ENCODE measurements around the gene TNK1.

DNA sequence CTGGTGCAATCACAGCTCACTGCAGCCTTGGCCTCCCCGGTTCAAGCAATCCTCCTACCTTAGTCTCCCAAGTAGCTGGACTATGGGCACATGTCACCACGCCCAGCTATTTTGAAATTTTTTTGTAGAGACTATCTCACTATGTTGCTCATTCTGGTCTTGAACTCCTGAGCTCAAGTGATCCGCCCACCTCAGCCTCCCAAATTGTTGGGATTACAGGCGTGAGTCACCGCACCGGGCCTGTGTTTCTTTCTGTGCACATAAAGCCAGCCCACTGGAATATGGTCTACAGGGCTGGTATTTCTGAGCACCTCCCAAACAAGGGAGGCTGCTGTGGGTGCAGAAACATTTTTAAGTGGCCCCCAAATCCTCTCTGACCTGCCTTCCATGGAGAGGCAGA, 17.6 kb upstream of the TNK1 start:
- TF ChIP-seq POLR2A (IDR thresholded peaks at IDR 0.05) (no peak), CTCF (IDR thresholded peaks at IDR 0.05) (no peak), POLR2AphosphoS5 (IDR thresholded peaks at IDR 0.05) (no peak), EP300 (IDR thresholded peaks at IDR 0.05) (no peak)

Data from upper lobe of left lung (tissue), 4 donors.